Right ventricle myocardium superior (tissue), 1 donor: ENCODE results near the gene RNF145. TPM values are rescaled to one million over a fixed set of nuclear protein-coding genes. Genes with fewer than 3 reads are reported as not detected.
"Not testable (repeated sequence)": the region's sequence is repeated elsewhere in the genome, so short reads cannot be mapped to it uniquely, and the experiment has no call there.

ENCODE experiments used
- ATAC-seq: fragments of 200-7000 bp; cut with Tn5 transposase; one replicate; pipeline ENCODE4 v1.9.1; 2020; ENCODE audit warnings: mild to moderate bottlenecking; ENCODE audit not compliant: poor library complexity
- DNase-seq: peaks from one replicate; pipeline ENCODE4 v3.0.0-alpha.2; 2020
- intact Hi-C: fragments of 100-400 bp; cut with DNase I; formaldehyde crosslinking; loops from one replicate; pipeline ENCODE4 v1.11.2; 2022
- long read RNA-seq: library from polyadenylated mRNA; unstranded; transcript quantifications from one replicate; pipeline ENCODE4 v2.0.0, GENCODE V29; 2021
- total RNA-seq: library from RNA; stranded (reverse); fragmentation: NEBNext Ultra II Directional; extraction: Animal tissue kit (Norgen Biotek cat#: 25700); gene quantifications from one replicate; pipeline ENCODE4 v1.2.1, GENCODE V29; 2021
- donor health status: DM: no; HTN: yes; CAD: no; lungs with severe emphysema.

The RNF145 gene
- total RNA-seq, result 20.7 TPM
- long read RNA-seq, partial matches to known transcripts, result 3 of 7 reads
- long read RNA-seq, other reads (novel, unspliced or antisense), result 1 of 7 reads

GRCh38 chr5:159209438-159210209 is at the start of gene RNF145:
Gene RNF145 (minus strand): TSS chr5:159209553. CDS start chr5:159203617, 5,936 bp downstream.
- intact Hi-C loops, result loop anchor here (5.0 kb wide), 2 partner anchors 37 to 53 kb away; partner anchors contain the start of gene UBLCP1
- ATAC-seq (peak; percentile 81), DNase-seq (peak; percentile 94)

- ATAC-seq, result no peak
- no peak for DNase-seq
- intact Hi-C loops, result no loop called here
Measured at GRCh38 chr5:159258361-159258760, 49.0 kb upstream of the RNF145 start.

GRCh38 chr5:159257629-159258283 is 48.4 kb upstream of the RNF145 start:
- intact Hi-C loops, result no loop called here
- DNase-seq (no peak), ATAC-seq (no peak)

GRCh38 chr5:159257007-159257406 is 47.7 kb upstream of the RNF145 start:
- no peak for DNase-seq
- intact Hi-C loops, result no loop called here
- ATAC-seq, result no peak

- ATAC-seq (no peak), DNase-seq (no peak)
- intact Hi-C loops, result no loop called here
Measured at GRCh38 chr5:159252195-159252594, 42.8 kb upstream of the RNF145 start.

- intact Hi-C loops, result no loop called here
- no peak for ATAC-seq
Measured at GRCh38 chr5:159249158-159249557, 39.8 kb upstream of the RNF145 start.

GRCh38 chr5:159244890-159245289 is 35.5 kb upstream of the RNF145 start:
- ATAC-seq (no peak), DNase-seq (no peak)
- intact Hi-C loops, result no loop called here

More at GRCh38 chr5:159249158-159249557, 39.8 kb upstream of the RNF145 start:
- DNase-seq, result no peak

GRCh38 chr5:159244163-159244562 is 34.8 kb upstream of the RNF145 start:
- intact Hi-C loops, result no loop called here
- no peak for DNase-seq
- no peak for ATAC-seq

GRCh38 chr5:159243385-159243784 is 34.0 kb upstream of the RNF145 start:
- no peak for DNase-seq
- intact Hi-C loops, result no loop called here

GRCh38 chr5:159242656-159243055 is 33.3 kb upstream of the RNF145 start:
- DNase-seq, result no peak
- intact Hi-C loops, result no loop called here
- ATAC-seq, result no peak

More at GRCh38 chr5:159243385-159243784, 34.0 kb upstream of the RNF145 start:
- no peak for ATAC-seq

GRCh38 chr5:159241946-159242552 is 32.7 kb upstream of the RNF145 start:
- intact Hi-C loops, result no loop called here
- ATAC-seq (no peak), DNase-seq (no peak)

GRCh38 chr5:159240301-159240870 is 31.0 kb upstream of the RNF145 start:
- intact Hi-C loops, result no loop called here
- no peak for DNase-seq
- no peak for ATAC-seq

GRCh38 chr5:159235871-159236520 is 26.6 kb upstream of the RNF145 start:
- intact Hi-C loops, ATAC-seq, DNase-seq: not testable (repeated sequence)

- intact Hi-C loops, result no loop called here
- DNase-seq (no peak), ATAC-seq (no peak)
Measured at GRCh38 chr5:159231167-159231566, 21.8 kb upstream of the RNF145 start.

- DNase-seq, result no peak
- intact Hi-C loops, result no loop called here
- no peak for ATAC-seq
Measured at GRCh38 chr5:159230657-159231056, 21.3 kb upstream of the RNF145 start.

GRCh38 chr5:159228097-159228496 is 18.7 kb upstream of the RNF145 start:
- not testable (repeated sequence) for ATAC-seq

GRCh38 chr5:159227452-159227851 is 18.1 kb upstream of the RNF145 start:
- ATAC-seq, result no peak
- intact Hi-C loops, result no loop called here

More at GRCh38 chr5:159228097-159228496, 18.7 kb upstream of the RNF145 start:
- intact Hi-C loops, DNase-seq: not testable (repeated sequence)

GRCh38 chr5:159226451-159226850 is 17.1 kb upstream of the RNF145 start:
- DNase-seq (no peak), ATAC-seq (no peak)
- intact Hi-C loops, result no loop called here

More at GRCh38 chr5:159227452-159227851, 18.1 kb upstream of the RNF145 start:
- no peak for DNase-seq

GRCh38 chr5:159224471-159224870 is 15.1 kb upstream of the RNF145 start:
- ATAC-seq (no peak), DNase-seq (no peak)
- intact Hi-C loops, result no loop called here
